Skeletal muscle satellite cell (primary cell): ENCODE measurements around the gene GNAI3.

ENCODE experiments used
- H3K27me3 ChIP-seq: 2 replicates; pipeline ENCODE4 v1.7.0; 2013; ENCODE audit warnings: low read length; ENCODE audit not compliant: control insufficient read depth, insufficient read depth
- H3K36me3 ChIP-seq: 2 replicates; pipeline ENCODE4 v1.7.0; 2013; ENCODE audit warnings: mild to moderate bottlenecking, control low read depth, low read length; ENCODE audit not compliant: insufficient read depth
- H3K4me1 ChIP-seq: 2 replicates; pipeline ENCODE4 v1.7.0; 2013; ENCODE audit warnings: low read length; ENCODE audit not compliant: control insufficient read depth, insufficient read depth
- H3K4me2 ChIP-seq: 2 replicates; pipeline ENCODE4 v1.7.0; 2013; ENCODE audit warnings: mild to moderate bottlenecking, low read length
- H3K4me3 ChIP-seq: 2 replicates; pipeline ENCODE4 v1.7.0; 2013; ENCODE audit warnings: low read length
- H3K9ac ChIP-seq: 2 replicates; pipeline ENCODE4 v1.7.0; 2013; ENCODE audit warnings: mild to moderate bottlenecking, low read depth, low read length, moderate library complexity
- H3K9me3 ChIP-seq: replicated peaks from 2 replicates; pipeline ENCODE4 v1.7.0; 2013; ENCODE audit warnings: mild to moderate bottlenecking, control low read depth, low read length

Gene GNAI3

DNA sequence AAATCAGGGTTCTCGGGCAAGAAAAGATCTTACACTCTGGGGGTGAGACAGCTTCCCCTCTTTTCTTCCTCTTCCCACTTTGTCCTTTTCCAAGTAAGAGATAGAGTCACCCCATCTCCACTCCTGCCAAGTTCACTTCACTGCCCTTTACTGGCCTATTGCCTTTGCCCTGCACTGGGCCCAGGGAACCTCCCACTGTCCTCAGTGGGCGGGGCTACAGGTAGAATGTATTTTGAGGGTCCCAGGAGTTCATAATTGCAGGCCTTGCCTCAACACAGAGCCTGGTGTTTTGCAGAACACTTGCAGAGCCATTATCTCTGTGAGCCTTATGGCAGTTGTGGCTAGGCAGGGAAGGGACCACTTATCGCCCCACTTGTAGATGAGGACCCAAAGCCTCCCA, 74.5 kb downstream of the GNAI3 start:
- H3K27me3 ChIP-seq = no peaks in the 10 kb centered on the region
- H3K4me3 ChIP-seq = no peak overlapping the region
- peak overlapping the region; percentile 100 for H3K4me2 ChIP-seq
- H3K9ac ChIP-seq = no peak overlapping the region
- peaks cover 28% of the 10 kb centered on the region for H3K36me3 ChIP-seq
- peaks cover 45% of the 10 kb centered on the region for H3K4me1 ChIP-seq
- no peaks in the 10 kb centered on the region for H3K9me3 ChIP-seq

GRCh38 chr1:109623601-109624161, 75.3 kb downstream of the GNAI3 start:
- Histone ChIP-seq H3K9me3 (no peaks in the 10 kb centered on the region), H3K9ac (peak overlapping the region; percentile 0), H3K4me1 (peaks cover 45% of the 10 kb centered on the region), H3K36me3 (peaks cover 35% of the 10 kb centered on the region), H3K4me3 (peak overlapping the region; percentile 21), H3K4me2 (peak overlapping the region; percentile 24), H3K27me3 (no peaks in the 10 kb centered on the region)

GRCh38 chr1:109624201-109625010, 76.0 kb downstream of the GNAI3 start:
- H3K4me3 ChIP-seq = peak overlapping the region; percentile 21
- peak overlapping the region; percentile 0 for H3K9ac ChIP-seq
- no peaks in the 10 kb centered on the region for H3K27me3 ChIP-seq
- H3K4me1 ChIP-seq = peaks cover 38% of the 10 kb centered on the region
- H3K36me3 ChIP-seq = peaks cover 42% of the 10 kb centered on the region
- H3K9me3 ChIP-seq = no peaks in the 10 kb centered on the region
- peak overlapping the region; percentile 24 for H3K4me2 ChIP-seq

GRCh38 chr1:109625176-109625575, 76.8 kb downstream of the GNAI3 start:
- Histone ChIP-seq H3K4me1 (peaks cover 36% of the 10 kb centered on the region), H3K4me3 (no peak overlapping the region), H3K9me3 (no peaks in the 10 kb centered on the region), H3K9ac (no peak overlapping the region), H3K4me2 (peak overlapping the region; percentile 4), H3K36me3 (peaks cover 50% of the 10 kb centered on the region), H3K27me3 (no peaks in the 10 kb centered on the region)

DNA sequence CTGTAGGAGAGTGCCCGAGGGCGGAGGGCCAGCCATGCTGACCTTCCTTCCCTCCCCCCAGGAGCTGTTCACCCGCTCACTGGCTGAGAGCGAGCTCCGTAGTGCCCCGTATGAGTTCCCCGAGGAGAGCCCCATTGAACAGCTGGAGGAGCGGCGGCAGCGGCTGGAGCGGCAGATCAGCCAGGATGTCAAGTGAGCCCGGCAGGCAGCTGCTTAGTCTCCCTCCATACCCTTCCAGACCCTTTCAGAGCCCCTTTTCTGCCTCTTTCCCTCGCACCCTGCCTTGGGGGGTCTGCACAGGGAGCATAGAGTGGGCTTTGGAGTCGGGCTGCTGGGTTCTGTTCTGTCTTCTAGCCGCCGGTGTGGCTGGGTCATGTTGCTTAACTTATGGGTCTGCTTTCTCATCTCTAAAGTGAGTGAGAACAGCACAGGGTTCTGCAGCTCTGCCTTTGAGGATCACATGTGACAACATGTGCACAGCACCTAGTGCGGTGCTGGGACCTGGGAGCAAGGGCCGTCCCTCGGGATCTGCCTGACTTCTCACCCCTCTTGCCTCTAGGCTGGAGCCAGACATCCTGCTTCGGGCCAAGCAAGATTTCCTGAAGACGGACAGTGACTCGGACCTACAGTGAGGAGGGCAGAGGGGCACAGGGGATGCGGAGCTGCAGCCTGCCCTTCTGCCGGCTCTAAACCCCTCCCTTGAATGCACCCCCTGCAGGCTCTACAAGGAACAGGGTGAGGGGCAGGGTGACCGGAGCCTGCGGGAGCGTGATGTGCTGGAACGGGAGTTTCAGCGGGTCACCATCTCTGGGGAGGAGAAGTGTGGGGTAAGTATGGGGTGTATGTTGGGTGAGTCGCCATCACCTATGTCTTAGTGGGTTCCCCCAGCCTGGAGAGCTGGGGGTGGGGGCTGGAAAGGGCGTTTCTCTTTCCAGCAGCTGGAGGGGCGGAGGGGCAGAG, 77.5 kb downstream of the GNAI3 start:
- Histone ChIP-seq H3K9me3 (no peaks in the 10 kb centered on the region), H3K9ac (no peak overlapping the region), H3K4me2 (peak overlapping the region; percentile 4), H3K4me1 (peaks cover 36% of the 10 kb centered on the region), H3K4me3 (no peak overlapping the region), H3K27me3 (no peaks in the 10 kb centered on the region), H3K36me3 (peaks cover 54% of the 10 kb centered on the region)

DNA sequence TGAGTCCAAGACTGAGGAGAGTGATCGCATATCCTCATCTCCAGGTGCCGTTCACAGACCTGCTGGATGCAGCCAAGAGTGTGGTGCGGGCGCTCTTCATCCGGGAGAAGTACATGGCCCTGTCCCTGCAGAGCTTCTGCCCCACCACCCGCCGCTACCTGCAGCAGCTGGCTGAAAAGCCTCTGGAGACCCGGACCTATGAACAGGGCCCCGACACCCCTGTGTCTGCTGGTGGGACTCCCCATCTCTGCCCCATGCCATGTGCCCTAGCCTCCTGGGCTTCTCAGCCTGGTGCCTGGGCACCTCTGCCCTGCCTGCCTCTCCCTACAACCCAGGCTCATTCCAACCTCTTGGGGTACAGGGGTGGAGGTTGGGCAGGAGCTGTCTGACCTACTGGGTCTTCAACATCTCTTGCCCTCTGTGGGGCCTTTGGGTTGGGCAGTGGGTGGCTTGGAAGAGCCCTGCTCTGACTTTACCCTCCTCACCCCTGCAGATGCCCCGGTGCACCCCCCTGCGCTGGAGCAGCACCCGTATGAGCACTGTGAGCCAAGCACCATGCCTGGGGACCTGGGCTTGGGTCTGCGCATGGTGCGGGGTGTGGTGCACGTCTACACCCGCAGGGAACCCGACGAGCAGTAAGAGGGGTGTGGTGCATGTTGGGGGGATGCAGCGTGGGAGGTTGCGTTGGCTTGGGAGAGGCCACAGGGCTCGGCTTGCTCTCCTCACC, 78.4 kb downstream of the GNAI3 start:
- Histone ChIP-seq H3K4me2 (no peak overlapping the region), H3K9ac (no peak overlapping the region), H3K27me3 (no peaks in the 10 kb centered on the region), H3K4me1 (peaks cover 30% of the 10 kb centered on the region), H3K9me3 (no peaks in the 10 kb centered on the region), H3K36me3 (peaks cover 64% of the 10 kb centered on the region), H3K4me3 (no peak overlapping the region)

DNA sequence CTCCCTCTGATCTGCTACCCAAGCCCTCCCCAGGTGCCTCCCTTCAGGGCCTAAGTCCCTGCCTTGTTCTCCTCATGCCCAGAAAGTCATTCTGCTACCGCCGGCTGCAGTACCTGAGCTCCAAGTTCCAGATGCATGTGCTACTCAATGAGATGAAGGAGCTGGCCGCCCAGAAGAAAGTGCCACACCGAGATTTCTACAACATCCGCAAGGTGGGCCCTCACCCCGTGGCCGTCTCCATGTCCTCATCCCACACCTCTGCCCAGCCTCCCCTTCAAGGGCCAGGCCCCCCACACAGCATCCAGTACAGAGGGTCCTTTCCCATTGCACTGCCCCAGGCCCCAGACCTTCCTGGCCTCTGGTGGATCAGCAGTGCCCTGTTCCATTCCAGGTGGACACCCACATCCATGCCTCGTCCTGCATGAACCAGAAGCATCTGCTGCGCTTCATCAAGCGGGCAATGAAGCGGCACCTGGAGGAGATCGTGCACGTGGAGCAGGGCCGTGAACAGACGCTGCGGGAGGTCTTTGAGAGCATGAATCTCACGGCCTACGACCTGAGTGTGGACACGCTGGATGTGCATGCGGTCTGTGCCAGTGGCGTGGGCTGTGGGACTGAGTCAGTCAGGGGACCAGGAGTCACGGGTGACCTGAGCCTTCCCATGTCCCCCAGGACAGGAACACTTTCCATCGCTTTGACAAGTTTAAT, 79.4 kb downstream of the GNAI3 start:
- Histone ChIP-seq H3K36me3 (peaks cover 63% of the 10 kb centered on the region), H3K27me3 (no peaks in the 10 kb centered on the region), H3K4me3 (no peak overlapping the region), H3K4me2 (no peak overlapping the region), H3K9ac (no peak overlapping the region), H3K4me1 (peaks cover 20% of the 10 kb centered on the region), H3K9me3 (no peaks in the 10 kb centered on the region)

DNA sequence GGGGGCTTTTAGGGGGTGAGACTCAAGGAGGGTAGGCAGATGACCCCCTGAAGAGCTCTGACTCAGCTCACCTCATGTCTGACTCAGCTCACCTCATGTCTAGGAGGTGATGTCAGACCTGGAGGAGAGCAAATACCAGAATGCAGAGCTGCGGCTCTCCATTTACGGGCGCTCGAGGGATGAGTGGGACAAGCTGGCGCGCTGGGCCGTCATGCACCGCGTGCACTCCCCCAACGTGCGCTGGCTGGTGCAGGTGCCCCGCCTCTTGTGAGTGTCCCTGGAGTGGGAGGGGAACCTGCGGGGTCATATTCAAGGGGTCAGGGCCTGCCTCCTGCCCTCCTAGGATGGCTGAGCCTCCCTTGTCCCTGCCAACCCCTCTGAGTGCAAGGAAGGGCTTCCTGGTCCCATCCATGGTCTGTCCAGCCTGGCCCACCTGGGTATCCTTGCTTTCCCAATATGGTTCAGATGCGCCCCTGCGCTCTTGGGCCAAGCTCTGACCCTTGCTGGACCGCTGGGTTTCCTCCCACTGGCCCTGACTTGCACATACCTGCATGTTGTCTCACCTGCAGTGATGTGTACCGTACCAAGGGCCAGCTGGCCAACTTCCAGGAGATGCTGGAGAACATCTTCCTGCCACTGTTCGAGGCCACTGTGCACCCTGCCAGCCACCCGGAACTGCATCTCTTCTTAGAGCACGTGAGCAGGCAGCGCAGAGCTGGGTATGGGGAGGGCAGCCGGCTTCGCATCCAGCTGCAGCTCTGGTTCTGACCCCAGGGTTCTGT, 80.3 kb downstream of the GNAI3 start:
- H3K27me3 ChIP-seq = no peaks in the 10 kb centered on the region
- H3K4me2 ChIP-seq = no peak overlapping the region
- no peak overlapping the region for H3K9ac ChIP-seq
- no peak overlapping the region for H3K4me3 ChIP-seq
- H3K36me3 ChIP-seq = peaks cover 63% of the 10 kb centered on the region
- H3K9me3 ChIP-seq = no peaks in the 10 kb centered on the region
- peaks cover 11% of the 10 kb centered on the region for H3K4me1 ChIP-seq

DNA sequence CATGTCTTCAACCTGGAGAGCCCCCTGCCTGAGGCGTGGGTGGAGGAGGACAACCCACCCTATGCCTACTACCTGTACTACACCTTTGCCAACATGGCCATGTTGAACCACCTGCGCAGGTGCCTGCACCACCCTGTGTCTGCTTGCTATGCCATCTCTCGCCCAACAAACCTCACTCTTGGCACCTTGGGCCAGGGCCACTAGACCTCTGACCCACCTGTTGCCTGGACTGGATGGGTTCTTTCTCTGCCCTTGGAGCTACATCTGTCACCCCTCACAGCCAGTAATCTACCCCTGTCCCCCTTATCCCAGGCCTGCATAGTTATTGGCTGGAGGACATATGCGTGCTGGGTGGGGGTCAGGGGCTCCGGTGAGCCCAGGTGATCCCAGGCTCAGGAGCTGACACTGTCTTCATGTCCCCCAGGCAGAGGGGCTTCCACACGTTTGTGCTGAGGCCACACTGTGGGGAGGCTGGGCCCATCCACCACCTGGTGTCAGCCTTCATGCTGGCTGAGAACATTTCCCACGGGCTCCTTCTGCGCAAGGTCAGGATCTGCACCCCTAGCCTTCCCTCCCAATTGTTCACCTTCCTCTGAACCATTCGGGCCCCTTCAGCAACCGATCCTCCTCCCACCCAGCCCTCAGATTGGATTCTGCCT, 81.1 kb downstream of the GNAI3 start:
- peaks cover 63% of the 10 kb centered on the region for H3K36me3 ChIP-seq
- H3K27me3 ChIP-seq = no peaks in the 10 kb centered on the region
- peaks cover 4% of the 10 kb centered on the region for H3K4me1 ChIP-seq
- H3K9me3 ChIP-seq = no peaks in the 10 kb centered on the region
- no peak overlapping the region for H3K4me2 ChIP-seq
- H3K4me3 ChIP-seq = no peak overlapping the region
- no peak overlapping the region for H3K9ac ChIP-seq
